ENCODE data around the gene STOM. TPM values are rescaled to one million over a fixed set of nuclear protein-coding genes. Genes with fewer than 3 reads are reported as not detected.

STOM gene
- total and polyA plus RNA-seq, 8 donors: 13.9 to 65.1 (median 32.0) TPM

GRCh38 chr9:121386442-121387175 is 16.6 kb upstream of the STOM start:
- Histone ChIP-seq H3K27me3 (no peaks in the 10 kb centered on the region), H3K4me3 (no peak overlapping the region), H3K27ac (no peak overlapping the region), H3K36me3 (no peaks in the 10 kb centered on the region), H3K4me1 (no peaks in the 10 kb centered on the region), H3K9me3 (no peaks in the 10 kb centered on the region)
- ATAC-seq: no peak
- TF ChIP-seq CTCF (IDR thresholded peaks at IDR 0.05): no peak
- 48 to 64% methylated on average over 2 of the region's 2 CpGs for WGBS, 2 donors
- FAIRE-seq: no peak
- no peak for DNase-seq
- intact Hi-C loops (cut with DNase I): no loop called here

GRCh38 chr9:121383715-121384114 is 13.7 kb upstream of the STOM start:
- intact Hi-C loops (cut with DNase I): no loop called here
- 68 to 76% methylated on average over 6 of the region's 6 CpGs for WGBS, 2 donors
- Histone ChIP-seq H3K4me1 (no peaks in the 10 kb centered on the region), H3K4me3 (no peak overlapping the region), H3K27ac (no peak overlapping the region), H3K9me3 (no peaks in the 10 kb centered on the region), H3K36me3 (no peaks in the 10 kb centered on the region), H3K27me3 (no peaks in the 10 kb centered on the region)
- ATAC-seq (no peak), DNase-seq (no peak), FAIRE-seq (no peak)
- no peak for TF ChIP-seq CTCF (IDR thresholded peaks at IDR 0.05)

GRCh38 chr9:121380846-121381245 is 10.8 kb upstream of the STOM start:
- ATAC-seq (no peak), DNase-seq (no peak), FAIRE-seq (peak; percentile 54)
- H3K27ac ChIP-seq: no peak overlapping the region
- no peaks in the 10 kb centered on the region for H3K27me3 ChIP-seq
- H3K9me3 ChIP-seq: no peaks in the 10 kb centered on the region
- no peaks in the 10 kb centered on the region for H3K36me3 ChIP-seq
- no peak overlapping the region for H3K4me3 ChIP-seq
- no peaks in the 10 kb centered on the region for H3K4me1 ChIP-seq
- intact Hi-C loops (cut with DNase I): no loop called here
- no peak for TF ChIP-seq CTCF (IDR thresholded peaks at IDR 0.05)

- no peak overlapping the region for H3K27ac ChIP-seq
- WGBS, 2 donors: 77 to 92% methylated on average over 4 of the region's 4 CpGs
- TF ChIP-seq CTCF (IDR thresholded peaks at IDR 0.05): peak in 1 of 4 donors; percentile 13
- FAIRE-seq (peak; percentile 54), DNase-seq (no peak), ATAC-seq (no peak)
- no peak overlapping the region for H3K4me3 ChIP-seq
- no peaks in the 10 kb centered on the region for H3K9me3 ChIP-seq
- no peaks in the 10 kb centered on the region for H3K36me3 ChIP-seq
- intact Hi-C loops (cut with DNase I): no loop called here
- H3K27me3 ChIP-seq: no peaks in the 10 kb centered on the region
- H3K4me1 ChIP-seq: peaks cover 13 to 19% (median 16%) of the 10 kb centered on the region in 3 donors
Measured at GRCh38 chr9:121376214-121376830, 6.3 kb upstream of the STOM start.
